IMR-90 (cell line): Measurements from ENCODE around the gene LTB4R2. TPM values are rescaled to one million over a fixed set of nuclear protein-coding genes. Genes with fewer than 3 reads are reported as not detected.

ENCODE experiments used
- ATAC-seq: fragments of 200-7000 bp; cut with Tn5 transposase; 2 replicates; pipeline ENCODE4 v1.9.1; 2020; ENCODE audit warnings: low read depth, mild to moderate bottlenecking, moderate library complexity
- BruUV-seq: library from RNA; stranded (reverse); fragments of 400-500 nt; replicated peaks from 2 replicates; lab custom pipeline; 2021; lab: Mats Ljungman, UMichigan
- CTCF ChIA-PET: fragments of 300-600 bp; formaldehyde crosslinking; extraction: SDS; loops from one replicate; lab custom pipeline; 2021; ENCODE audit warnings: antibody characterized with exemption; lab: Yijun Ruan, JAX
- POLR2A ChIA-PET: fragments of 300-600 bp; sonication (Branson Sonifier 250); formaldehyde crosslinking; loops from one replicate; lab custom pipeline; 2022; ENCODE audit warnings: antibody characterized with exemption; ENCODE audit not compliant: unreplicated experiment; lab: Charles Lee
- DNase-seq: peaks from one replicate; pipeline ENCODE4 v3.0.0; 2013
- H2AFZ ChIP-seq: replicated peaks from 2 replicates; pipeline ENCODE3; 2013; ENCODE audit warnings: low read length, mild to moderate bottlenecking; ENCODE audit not compliant: poor library complexity
- H2AK5ac ChIP-seq: 2 replicates; pipeline ENCODE4 v1.6.1; 2013; ENCODE audit warnings: low read depth, low read length, inconsistent platforms
- H2AK9ac ChIP-seq: replicated peaks from 2 replicates; pipeline ENCODE3; 2013; ENCODE audit warnings: mild to moderate bottlenecking, low read depth, low read length, moderate library complexity; ENCODE audit not compliant: poor library complexity
- H2BK120ac ChIP-seq: 2 replicates; pipeline ENCODE4 v1.6.1; 2013; ENCODE audit warnings: low read depth, low read length, inconsistent platforms
- H2BK15ac ChIP-seq: 3 replicates; pipeline ENCODE4 v1.6.1; 2013; ENCODE audit warnings: low read depth, low read length, inconsistent platforms
- H2BK20ac ChIP-seq: 2 replicates; pipeline ENCODE4 v1.6.1; 2013; ENCODE audit warnings: low read depth, mild to moderate bottlenecking, inconsistent platforms, low read length, moderate library complexity
- H2BK5ac ChIP-seq: 2 replicates; pipeline ENCODE4 v1.6.1; 2013; ENCODE audit warnings: mild to moderate bottlenecking, low read depth, low read length, inconsistent platforms; ENCODE audit not compliant: poor library complexity, severe bottlenecking
- H3K14ac ChIP-seq: replicated peaks from 2 replicates; pipeline ENCODE4 v1.6.1; 2013; ENCODE audit warnings: low read depth, low read length, inconsistent platforms
- H3K18ac ChIP-seq: 2 replicates; pipeline ENCODE4 v1.6.1; 2013; ENCODE audit warnings: low read depth, low read length, control low read depth
- H3K23ac ChIP-seq: 2 replicates; pipeline ENCODE4 v1.6.1; 2013; ENCODE audit warnings: low read depth, low read length, inconsistent platforms
- H3K27ac ChIP-seq: 2 replicates; pipeline ENCODE4 v1.5.1; 2013; ENCODE audit warnings: mild to moderate bottlenecking, control low read depth, low read length; ENCODE audit not compliant: insufficient read depth
- H3K27me3 ChIP-seq: 2 replicates; pipeline ENCODE4 v1.6.1; 2013; ENCODE audit warnings: low read length; ENCODE audit not compliant: control insufficient read depth, insufficient read depth
- H3K36me3 ChIP-seq: 2 replicates; pipeline ENCODE4 v1.6.1; 2013; ENCODE audit warnings: low read length, mixed read lengths; ENCODE audit not compliant: control insufficient read depth, insufficient read depth
- H3K4ac ChIP-seq: 2 replicates; pipeline ENCODE4 v1.6.1; 2013; ENCODE audit warnings: low read depth, low read length, inconsistent platforms
- H3K4me1 ChIP-seq: 2 replicates; pipeline ENCODE4 v1.6.1; 2013; ENCODE audit warnings: low read length, mixed read lengths; ENCODE audit not compliant: control insufficient read depth, insufficient read depth
- H3K4me2 ChIP-seq: 2 replicates; pipeline ENCODE4 v1.6.1; 2013; ENCODE audit warnings: low read depth, mild to moderate bottlenecking, control low read depth, low read length, moderate library complexity
- H3K4me3 ChIP-seq: 2 replicates; pipeline ENCODE4 v1.5.1; 2013; ENCODE audit warnings: low read depth, mild to moderate bottlenecking, control low read depth, low read length, moderate library complexity; ENCODE audit not compliant: insufficient read depth
- H3K56ac ChIP-seq: 2 replicates; pipeline ENCODE4 v1.6.1; 2013; ENCODE audit warnings: low read length, inconsistent platforms; ENCODE audit not compliant: insufficient read depth; ENCODE audit errors: extremely low read depth
- H3K79me1 ChIP-seq, 2 experiments: 2 replicates each; pipeline ENCODE4 v1.6.1; 2013; ENCODE audit warnings: low read length in 2 of 2, inconsistent platforms in 1 of 2, low read depth in 1 of 2
- H3K9ac ChIP-seq: 2 replicates; pipeline ENCODE4 v1.6.1; 2013; ENCODE audit warnings: low read depth, low read length, control low read depth
- H3K9me1 ChIP-seq: 2 replicates; pipeline ENCODE4 v1.6.1; 2013; ENCODE audit warnings: low read length, inconsistent platforms; ENCODE audit not compliant: insufficient read depth
- H3K9me3 ChIP-seq: 2 replicates; pipeline ENCODE4 v1.6.1; 2013; ENCODE audit warnings: low read length; ENCODE audit not compliant: control insufficient read depth, insufficient read depth
- H4K20me1 ChIP-seq: 2 replicates; pipeline ENCODE4 v1.6.1; 2013; ENCODE audit warnings: low read length, inconsistent platforms; ENCODE audit not compliant: insufficient read depth
- H4K5ac ChIP-seq: 2 replicates; pipeline ENCODE4 v1.6.1; 2013; ENCODE audit warnings: mild to moderate bottlenecking, low read depth, low read length, control low read depth
- H4K8ac ChIP-seq, 2 experiments: 2 replicates each; pipeline ENCODE4 v1.6.1; 2013; ENCODE audit warnings: low read depth in 2 of 2, low read length in 2 of 2, control low read depth in 1 of 2, inconsistent platforms in 1 of 2
- H4K91ac ChIP-seq: 2 replicates; pipeline ENCODE4 v1.6.1; 2013; ENCODE audit warnings: low read depth, low read length, inconsistent platforms; ENCODE audit not compliant: insufficient read depth
- BHLHE40 ChIP-seq: fragments of 150-350 bp; IDR thresholded peaks from 2 replicates; pipeline ENCODE4 v1.6.1; 2016; ENCODE audit warnings: mild to moderate bottlenecking, low read depth, low read length
- CHD1 ChIP-seq: IDR thresholded peaks from 2 replicates; pipeline ENCODE4 v1.6.1; 2012; ENCODE audit warnings: low read depth, low read length, improper control_type of control experiment
- FOS ChIP-seq: fragments of 150-350 bp; IDR thresholded peaks from 2 replicates; pipeline ENCODE4 v1.6.1; 2016; ENCODE audit warnings: low read depth, low read length
- POLR2A ChIP-seq: IDR thresholded peaks from 2 replicates; pipeline ENCODE4 v1.6.1; 2012; ENCODE audit warnings: mild to moderate bottlenecking, low read depth, low read length
- RFX5 ChIP-seq: IDR thresholded peaks from 2 replicates; pipeline ENCODE4 v1.8.0; 2012; ENCODE audit warnings: low read depth, mild to moderate bottlenecking, low read length, moderate library complexity
- USF2 ChIP-seq: fragments of 150-350 bp; IDR thresholded peaks from 2 replicates; pipeline ENCODE4 v1.6.1; 2017; ENCODE audit warnings: mild to moderate bottlenecking, antibody characterized with exemption, low read length, low read depth
- WGBS, 2 experiments: methylation state at CpG; one replicate each; pipeline versions ENCODE4 v1.1.5 to v1.1.7; 2013; ENCODE audit warnings: missing lambda C conversion rate in 2 of 2; ENCODE audit not compliant: insufficient read length in 1 of 2; ENCODE audit errors: extremely low coverage in 2 of 2; 5-methylcytosine and 5-hydroxymethylcytosine counted together
- dilution Hi-C: fragments of 300-500 bp; cut with HindIII; formaldehyde crosslinking; loops from one replicate; pipeline ENCODE4 v1.14.3; 2018; ENCODE audit warnings: low sequenced_read_pairs; ENCODE audit not compliant: unreplicated experiment
- in situ Hi-C: fragments of 300-500 bp; cut with MboI; formaldehyde crosslinking; loops from 3 replicates; pipeline ENCODE4 v1.14.3; 2019; ENCODE audit warnings: low sequenced_read_pairs, inconsistent platforms, mixed read lengths
- intact Hi-C: fragments of 100-400 bp; cut with micrococcal nuclease; formaldehyde crosslinking; loops from 2 replicates; pipeline ENCODE4 v1.10.0; 2022
- polyA plus RNA-seq, 3 experiments: library from polyadenylated mRNA; depleted of rRNA; stranded (reverse); fragments of >200 nt; gene quantifications; 2 replicates each; pipeline ENCODE4 v1.2.3, GENCODE V29; 2012; ENCODE audit warnings: low replicate concordance in 1 of 3
- total RNA-seq: library from RNA; depleted of rRNA; stranded (reverse); fragments of >200 nt; gene quantifications from 2 replicates; pipeline ENCODE4 v1.2.3, GENCODE V29; 2012
- TF ChIP-seq, protein P1 (sequence below): fragments of 150-350 bp; IDR thresholded peaks from 2 replicates; pipeline ENCODE4 v1.6.1; 2016; ENCODE audit warnings: low read depth, mild to moderate bottlenecking, low read length, moderate library complexity, borderline replicate concordance

Gene LTB4R2
- total and polyA plus RNA-seq, 2 of the 4 experiments (the other 2 are of a cell fraction), result 0.72 to 1.7 TPM

DNA sequence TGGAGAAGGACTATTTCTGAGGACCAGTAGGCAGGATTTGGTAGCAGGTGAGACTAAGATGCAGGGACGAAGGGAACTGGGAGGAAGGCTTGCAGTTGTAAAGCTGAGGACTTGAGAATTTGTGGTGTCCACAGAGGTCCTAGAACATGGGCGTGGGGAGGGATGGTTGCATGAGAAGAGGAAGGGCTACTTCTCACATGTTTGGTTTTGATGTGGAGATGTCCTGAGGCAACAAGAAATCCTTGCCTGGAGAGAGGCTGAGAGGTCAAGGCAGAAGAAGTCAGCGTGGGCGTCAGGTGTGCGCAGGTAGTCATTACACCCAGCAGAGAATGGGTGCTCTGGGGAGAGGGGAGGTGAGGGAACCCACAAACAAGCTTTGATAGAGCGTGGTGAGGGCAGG lies 32.9 kb upstream of the LTB4R2 start:
- in situ Hi-C loops, result no loop called here
- Histone ChIP-seq H2BK5ac (no peak overlapping the region), H3K4me1 (no peaks in the 10 kb centered on the region; the same call in 1 of the 2 replicates), H3K4me2 (no peak overlapping the region), H2AFZ (no peak overlapping the region), H3K18ac (no peak overlapping the region), H2BK15ac (no peak overlapping the region), H3K27me3 (no peaks in the 10 kb centered on the region), H3K23ac (no peak overlapping the region), H3K36me3 (no peaks in the 10 kb centered on the region), H3K79me1 (peaks cover 8 to 19% of the 10 kb centered on the region in 2 experiments), H2AK9ac (no peak overlapping the region), H3K56ac (no peak overlapping the region), H4K20me1 (no peaks in the 10 kb centered on the region), H3K9me3 (no peaks in the 10 kb centered on the region), H3K4ac (no peak overlapping the region), H2AK5ac (no peak overlapping the region), H2BK20ac (no peak overlapping the region), H4K8ac (no peak overlapping the region), H3K14ac (no peak overlapping the region), H2BK120ac (no peak overlapping the region), H4K5ac (no peak overlapping the region), H4K91ac (no peak overlapping the region), H3K4me3 (no peak overlapping the region), H3K9me1 (no peaks in the 10 kb centered on the region; the same call in 1 of the 2 replicates), H3K9ac (no peak overlapping the region), H3K27ac (no peak overlapping the region)
- BruUV-seq, result no TSS peak
- intact Hi-C loops, result no loop called here
- TF ChIP-seq FOS (no peak), POLR2A (no peak), USF2 (no peak), BHLHE40 (no peak), CHD1 (no peak), RFX5 (no peak)
- TF ChIP-seq, protein P1, sequence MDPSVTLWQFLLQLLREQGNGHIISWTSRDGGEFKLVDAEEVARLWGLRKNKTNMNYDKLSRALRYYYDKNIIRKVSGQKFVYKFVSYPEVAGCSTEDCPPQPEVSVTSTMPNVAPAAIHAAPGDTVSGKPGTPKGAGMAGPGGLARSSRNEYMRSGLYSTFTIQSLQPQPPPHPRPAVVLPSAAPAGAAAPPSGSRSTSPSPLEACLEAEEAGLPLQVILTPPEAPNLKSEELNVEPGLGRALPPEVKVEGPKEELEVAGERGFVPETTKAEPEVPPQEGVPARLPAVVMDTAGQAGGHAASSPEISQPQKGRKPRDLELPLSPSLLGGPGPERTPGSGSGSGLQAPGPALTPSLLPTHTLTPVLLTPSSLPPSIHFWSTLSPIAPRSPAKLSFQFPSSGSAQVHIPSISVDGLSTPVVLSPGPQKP, result no peak
- CTCF ChIA-PET, result no interaction called here
- WGBS, 2 experiments, result 85% methylated on average over 6 of the region's 6 CpGs; no CpG with 5 or more reads in 1 of the 2 experiments
- ATAC-seq, result no peak
- dilution Hi-C loops, result no loop called here
- POLR2A ChIA-PET, result no interaction called here
- no peak for DNase-seq
